IPS DF 4.7 (cell line): ENCODE results near the gene TRIM39.
"Not testable (repeated sequence)": the region's sequence is repeated elsewhere in the genome, so short reads cannot be mapped to it uniquely, and the experiment has no call there.

Experiments
- DNase-seq: peaks from one replicate; pipeline ENCODE4 v3.0.0-alpha.2; 2013; ENCODE audit warnings: low spot score; ENCODE audit errors: extremely low read depth

TRIM39 gene

GRCh38 chr6:30361661-30362060 is 34.9 kb downstream of the TRIM39 start:
- DNase-seq, result no peak

- DNase-seq, result no peak
These were observed 36.7 kb downstream of the TRIM39 start for GRCh38 chr6:30363459-30363858.

GRCh38 chr6:30364591-30364990 is 37.9 kb downstream of the TRIM39 start:
- no peak for DNase-seq

GRCh38 chr6:30369280-30369679 is 42.6 kb downstream of the TRIM39 start:
- not testable (repeated sequence) for DNase-seq

GRCh38 chr6:30378290-30378937 is 51.7 kb downstream of the TRIM39 start:
- DNase-seq, result no peak

GRCh38 chr6:30380464-30380863 is 53.7 kb downstream of the TRIM39 start:
- no peak for DNase-seq

- DNase-seq, result no peak
These were observed 59.4 kb downstream of the TRIM39 start for GRCh38 chr6:30386166-30386565.

GRCh38 chr6:30391240-30391639 is 64.5 kb downstream of the TRIM39 start:
- no peak for DNase-seq
